T-helper 2 cell treated with Interferon-gamma antibody and Interleukin-4, amounts not matched to agents 5 μg/mL and 100 μg/mL, for 36 hours (primary cell): ENCODE data around the gene ABCG1.
"Not testable (repeated sequence)": the region's sequence is repeated elsewhere in the genome, so short reads cannot be mapped to it uniquely, and the experiment has no call there.

Experiments used
- DNase-seq: peaks from one replicate; pipeline ENCODE4 v3.0.0; 2021; ENCODE audit warnings: low spot score
- H3K27ac Mint-ChIP-seq: one replicate; pipeline ENCODE4 v1.8.0; 2021; ENCODE audit warnings: mild to moderate bottlenecking, mixed read lengths
- H3K27me3 Mint-ChIP-seq: one replicate; pipeline ENCODE4 v1.8.0; 2021; ENCODE audit warnings: low read depth, mixed read lengths
- H3K36me3 Mint-ChIP-seq: one replicate; pipeline ENCODE4 v1.8.0; 2021; ENCODE audit warnings: low read depth, mixed read lengths
- H3K4me1 Mint-ChIP-seq: one replicate; pipeline ENCODE4 v1.8.0; 2021; ENCODE audit warnings: low read depth, mixed read lengths
- H3K4me3 Mint-ChIP-seq: one replicate; pipeline ENCODE4 v1.8.0; 2022; ENCODE audit warnings: mild to moderate bottlenecking, moderate library complexity, mixed read lengths
- H3K9me3 Mint-ChIP-seq: one replicate; pipeline ENCODE4 v1.8.0; 2021; ENCODE audit warnings: mixed read lengths

Gene ABCG1

DNA sequence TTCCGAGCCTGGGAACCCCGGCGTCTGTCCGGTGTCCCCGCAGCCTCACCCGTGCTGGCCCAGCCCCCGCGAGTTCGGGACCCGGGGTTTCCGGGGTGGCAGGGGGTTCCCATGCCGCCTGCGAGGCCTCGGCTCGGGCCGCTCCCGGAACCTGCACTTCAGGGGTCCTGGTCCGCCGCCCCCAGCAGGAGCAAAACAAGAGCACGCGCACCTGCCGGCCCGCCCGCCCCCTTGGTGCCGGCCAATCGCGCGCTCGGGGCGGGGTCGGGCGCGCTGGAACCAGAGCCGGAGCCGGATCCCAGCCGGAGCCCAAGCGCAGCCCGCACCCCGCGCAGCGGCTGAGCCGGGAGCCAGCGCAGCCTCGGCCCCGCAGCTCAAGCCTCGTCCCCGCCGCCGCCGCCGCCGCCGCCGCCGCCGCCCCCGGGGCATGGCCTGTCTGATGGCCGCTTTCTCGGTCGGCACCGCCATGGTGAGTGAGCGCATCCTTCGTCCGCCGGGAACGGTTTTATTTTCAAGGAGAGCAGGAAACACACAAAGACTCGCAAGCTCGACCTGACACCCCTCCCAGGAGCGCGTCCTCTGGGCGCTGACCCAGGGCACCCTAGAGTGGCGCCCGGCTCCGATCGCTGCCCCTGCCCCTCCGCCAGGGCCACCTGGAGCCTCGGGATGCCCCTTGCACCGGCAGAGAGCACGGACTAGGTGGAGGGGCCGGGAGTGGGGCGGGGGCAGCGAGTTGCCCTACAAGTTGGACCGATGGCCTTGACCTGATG lies at the start of gene ABCG1:
TSS of gene ABCG1 (plus strand) at position 305 of the 770 bp plus-strand sequence. CDS start at position 428, 123 bp downstream.
- peaks cover 7% of the 10 kb centered on the region for H3K36me3 Mint-ChIP-seq
- peak within 1 kb of the TSS; percentile 87 for H3K4me3 Mint-ChIP-seq
- peak; percentile 46 for DNase-seq
- H3K27ac Mint-ChIP-seq: peak within 1 kb of the TSS; percentile 89
- H3K27me3 Mint-ChIP-seq: no peaks in the 10 kb centered on the region
- peaks cover 11% of the 10 kb centered on the region for H3K4me1 Mint-ChIP-seq
- H3K9me3 Mint-ChIP-seq: peaks cover 9% of the 10 kb centered on the region

DNA sequence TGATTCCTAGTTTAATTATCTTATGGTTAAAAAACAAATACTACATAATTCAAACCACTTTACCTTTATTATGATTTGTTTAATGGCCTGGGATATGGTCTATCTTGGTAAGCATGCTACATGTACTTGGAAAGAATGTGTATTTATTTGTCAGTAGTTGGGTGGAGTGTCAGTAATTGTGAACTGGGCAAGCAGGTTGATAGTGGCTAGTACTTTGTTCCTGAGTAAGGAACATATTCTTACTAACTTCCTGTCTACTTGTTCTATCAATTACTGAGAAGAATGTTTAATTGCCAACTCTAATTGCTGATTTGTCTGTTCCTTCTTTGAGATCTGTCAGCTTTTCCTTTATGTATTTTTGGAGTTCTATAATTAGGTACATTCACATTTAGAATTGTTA lies 49.2 kb upstream of the ABCG1 start:
- DNase-seq: no peak
- Mint-ChIP-seq H3K36me3 (no peaks in the 10 kb centered on the region), H3K27ac (no peak overlapping the region), H3K4me3 (no peak overlapping the region), H3K4me1 (peaks cover 11% of the 10 kb centered on the region), H3K9me3 (no peaks in the 10 kb centered on the region), H3K27me3 (peaks cover 3% of the 10 kb centered on the region)

DNA sequence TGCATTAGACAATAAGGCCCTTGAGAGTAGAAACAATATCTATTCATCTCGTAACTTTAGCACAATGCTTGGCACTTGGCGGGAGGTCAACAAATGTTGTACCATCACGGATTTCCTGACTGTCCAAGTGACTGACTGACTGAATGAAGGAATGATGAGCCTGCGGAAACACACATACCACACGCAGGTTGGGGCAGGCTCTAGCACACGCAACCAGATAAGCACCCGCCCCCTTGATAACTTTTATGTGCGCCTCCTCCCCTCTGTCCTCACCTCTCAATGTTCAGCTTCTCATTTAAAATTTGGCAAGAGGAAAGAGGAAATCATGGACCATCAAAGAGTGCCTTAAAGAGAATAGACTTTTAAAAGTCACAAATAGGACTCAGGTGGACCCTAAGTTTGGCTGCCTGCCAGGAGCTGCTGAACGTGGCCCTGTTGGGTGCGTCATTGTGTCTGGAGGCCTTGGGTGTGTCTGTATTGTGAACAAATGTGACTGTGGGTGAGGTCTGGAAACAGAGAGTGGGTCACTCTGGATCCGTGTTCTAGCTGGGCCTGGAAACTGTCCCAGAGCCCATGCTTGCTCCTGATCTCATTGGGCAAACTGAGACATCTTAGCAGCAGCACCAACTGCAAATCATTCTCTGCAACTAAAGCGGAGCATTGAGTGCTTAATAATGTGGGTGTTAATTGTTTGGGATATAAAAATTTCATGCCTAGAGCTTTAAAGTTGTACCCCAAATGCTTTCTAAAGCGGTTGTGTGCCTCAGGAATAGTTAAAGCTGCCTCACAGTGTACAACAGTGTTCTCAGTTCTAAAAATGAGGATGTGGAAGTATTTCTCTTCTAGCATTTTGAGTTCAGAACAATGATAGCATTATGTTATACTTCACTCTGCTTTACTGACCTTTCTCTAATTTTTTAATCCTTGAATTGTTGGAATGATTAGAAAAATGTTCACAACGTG lies 47.6 kb upstream of the ABCG1 start:
- DNase-seq: no peak

DNA sequence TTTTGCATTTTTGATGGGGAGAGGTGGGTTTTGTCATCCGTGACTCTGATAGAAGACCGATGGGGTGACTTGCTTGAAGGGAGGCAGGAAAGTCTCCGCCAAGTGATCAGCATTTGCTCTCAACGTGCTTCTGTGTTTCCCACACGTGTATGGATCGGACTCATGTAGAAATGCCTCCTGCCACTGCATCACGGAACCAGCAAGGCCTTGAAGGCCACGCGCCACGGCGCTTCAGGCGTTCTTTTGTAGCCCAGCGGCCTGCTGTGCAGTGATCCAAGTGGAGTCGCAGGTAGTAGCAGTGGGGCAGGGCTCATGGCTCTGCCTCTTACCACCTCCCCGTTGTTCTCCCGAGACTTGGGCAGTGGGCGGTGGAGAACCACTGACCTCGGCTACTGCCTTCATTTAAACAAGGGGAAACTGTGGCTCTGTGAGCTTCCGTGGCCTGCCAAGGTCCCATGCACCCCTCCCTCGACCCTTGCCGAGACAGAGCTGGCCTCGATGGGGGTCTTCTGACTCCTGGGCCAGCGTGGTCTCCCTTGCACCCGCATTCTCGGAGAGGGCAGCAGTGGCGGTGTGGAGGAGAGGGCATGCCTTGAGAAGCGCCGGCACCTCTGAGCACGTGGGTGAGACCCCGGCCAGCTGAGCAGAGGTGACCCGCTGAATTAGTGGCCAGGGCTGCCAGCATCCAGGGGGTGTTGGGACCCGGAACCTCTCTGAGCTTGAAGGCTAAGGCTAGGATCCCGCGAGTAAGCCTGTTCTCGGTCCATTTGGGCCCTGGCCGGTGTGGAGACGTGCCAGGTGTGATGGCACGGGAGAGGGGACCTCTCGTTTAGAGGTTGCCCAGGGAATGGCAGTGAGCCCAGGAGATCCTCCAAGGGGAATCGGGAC lies 46.1 kb upstream of the ABCG1 start:
- Mint-ChIP-seq H3K36me3 (no peaks in the 10 kb centered on the region), H3K27me3 (peaks cover 23% of the 10 kb centered on the region), H3K9me3 (no peaks in the 10 kb centered on the region), H3K4me1 (peaks cover 9% of the 10 kb centered on the region), H3K27ac (no peak overlapping the region), H3K4me3 (no peak overlapping the region)
- DNase-seq: no peak

More for the DNA sequence above, 47.6 kb upstream of the ABCG1 start:
- no peaks in the 10 kb centered on the region for H3K36me3 Mint-ChIP-seq
- peaks cover 9% of the 10 kb centered on the region for H3K4me1 Mint-ChIP-seq
- no peak overlapping the region for H3K27ac Mint-ChIP-seq
- H3K4me3 Mint-ChIP-seq: no peak overlapping the region
- no peaks in the 10 kb centered on the region for H3K9me3 Mint-ChIP-seq
- H3K27me3 Mint-ChIP-seq: peaks cover 13% of the 10 kb centered on the region

GRCh38 chr21:42174173-42174572 lies 44.8 kb upstream of the ABCG1 start:
- Mint-ChIP-seq H3K27me3 (peaks cover 28% of the 10 kb centered on the region), H3K4me1 (peaks cover 9% of the 10 kb centered on the region), H3K4me3 (no peak overlapping the region), H3K36me3 (no peaks in the 10 kb centered on the region), H3K9me3 (no peaks in the 10 kb centered on the region), H3K27ac (no peak overlapping the region)
- DNase-seq: no peak

DNA sequence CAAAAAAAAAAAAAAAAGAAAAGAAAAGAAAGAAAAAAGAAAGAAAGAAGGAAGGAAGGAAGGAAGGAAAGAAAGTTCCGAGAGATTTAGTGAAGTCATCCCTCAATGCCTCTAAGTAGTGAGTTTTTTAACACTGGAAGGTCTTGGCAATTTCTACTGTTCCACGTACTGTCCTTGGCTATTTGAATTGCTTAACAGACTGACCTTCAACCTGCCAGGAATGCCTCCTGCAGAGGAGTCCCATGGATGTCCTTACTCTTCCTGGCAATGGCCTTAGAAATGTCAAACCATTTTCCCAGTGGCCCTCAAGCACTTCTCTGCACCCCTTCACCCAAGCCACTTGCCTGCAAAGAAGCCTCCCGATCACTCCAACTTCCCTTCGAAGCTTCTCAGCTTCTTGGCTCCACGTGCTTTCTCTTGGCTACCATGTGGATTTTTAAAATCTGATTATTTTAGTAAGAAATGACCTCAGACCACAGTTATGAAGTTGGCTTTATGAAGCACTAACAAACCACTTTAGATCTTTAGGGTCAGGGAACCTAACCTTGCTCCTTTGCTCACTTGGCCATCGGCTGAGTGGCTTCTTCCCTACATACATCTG lies 43.7 kb upstream of the ABCG1 start:
- peaks cover 6% of the 10 kb centered on the region for H3K4me1 Mint-ChIP-seq
- H3K36me3 Mint-ChIP-seq: no peaks in the 10 kb centered on the region
- H3K27ac Mint-ChIP-seq: no peak overlapping the region
- DNase-seq: no peak
- H3K4me3 Mint-ChIP-seq: no peak overlapping the region
- peaks cover 30% of the 10 kb centered on the region for H3K27me3 Mint-ChIP-seq
- no peaks in the 10 kb centered on the region for H3K9me3 Mint-ChIP-seq

DNA sequence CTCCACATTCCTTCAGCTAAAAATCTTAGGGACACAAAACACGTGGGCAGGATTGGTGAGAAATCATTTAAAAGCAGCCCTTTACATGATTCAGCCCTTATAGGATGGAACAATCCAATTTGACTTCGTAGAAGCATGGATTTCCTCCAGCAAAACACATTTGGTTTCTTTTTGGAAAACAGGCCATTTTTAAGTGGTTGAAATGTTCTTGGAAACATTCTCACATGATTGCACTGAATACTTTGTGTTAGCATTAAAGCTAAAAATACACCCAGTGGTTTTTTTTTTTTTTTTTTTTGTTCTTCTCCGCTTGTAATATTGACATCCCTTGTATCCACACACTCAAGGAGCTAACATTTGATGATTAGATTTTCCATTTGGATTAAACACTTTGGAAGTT lies 42.1 kb upstream of the ABCG1 start:
- Mint-ChIP-seq H3K27me3 (peaks cover 38% of the 10 kb centered on the region), H3K4me3 (no peak overlapping the region), H3K4me1 (peaks cover 1% of the 10 kb centered on the region), H3K36me3 (no peaks in the 10 kb centered on the region), H3K9me3 (no peaks in the 10 kb centered on the region), H3K27ac (no peak overlapping the region)
- no peak for DNase-seq

GRCh38 chr21:42179316-42179715 lies 39.6 kb upstream of the ABCG1 start:
- no peak for DNase-seq
- no peaks in the 10 kb centered on the region for H3K9me3 Mint-ChIP-seq
- H3K4me3 Mint-ChIP-seq: no peak overlapping the region
- H3K27ac Mint-ChIP-seq: no peak overlapping the region
- H3K4me1 Mint-ChIP-seq: peaks cover 1% of the 10 kb centered on the region
- peaks cover 38% of the 10 kb centered on the region for H3K27me3 Mint-ChIP-seq
- H3K36me3 Mint-ChIP-seq: no peaks in the 10 kb centered on the region

DNA sequence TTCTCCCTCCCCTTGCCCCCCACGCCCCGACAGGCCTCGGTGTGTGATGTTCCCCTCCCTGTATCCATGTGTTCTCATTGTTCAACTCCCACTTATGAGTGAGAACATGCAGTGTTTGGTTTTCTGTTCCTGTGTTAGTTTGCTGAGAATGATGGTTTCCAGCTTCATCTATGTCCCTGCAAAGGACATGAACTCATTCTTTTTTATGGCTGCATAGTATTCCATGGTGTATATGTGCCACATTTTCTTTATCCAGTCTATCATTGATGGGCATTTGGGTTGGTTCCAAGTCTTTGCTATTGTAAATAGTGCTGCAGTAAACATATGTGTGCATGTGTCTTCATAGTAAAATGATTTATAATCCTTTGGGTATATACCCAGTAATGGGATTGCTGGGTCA lies 38.9 kb upstream of the ABCG1 start:
- H3K36me3 Mint-ChIP-seq, H3K27ac Mint-ChIP-seq, H3K4me3 Mint-ChIP-seq, H3K4me1 Mint-ChIP-seq, DNase-seq, H3K9me3 Mint-ChIP-seq: not testable (repeated sequence)
- peaks cover 38% of the 10 kb centered on the region for H3K27me3 Mint-ChIP-seq

DNA sequence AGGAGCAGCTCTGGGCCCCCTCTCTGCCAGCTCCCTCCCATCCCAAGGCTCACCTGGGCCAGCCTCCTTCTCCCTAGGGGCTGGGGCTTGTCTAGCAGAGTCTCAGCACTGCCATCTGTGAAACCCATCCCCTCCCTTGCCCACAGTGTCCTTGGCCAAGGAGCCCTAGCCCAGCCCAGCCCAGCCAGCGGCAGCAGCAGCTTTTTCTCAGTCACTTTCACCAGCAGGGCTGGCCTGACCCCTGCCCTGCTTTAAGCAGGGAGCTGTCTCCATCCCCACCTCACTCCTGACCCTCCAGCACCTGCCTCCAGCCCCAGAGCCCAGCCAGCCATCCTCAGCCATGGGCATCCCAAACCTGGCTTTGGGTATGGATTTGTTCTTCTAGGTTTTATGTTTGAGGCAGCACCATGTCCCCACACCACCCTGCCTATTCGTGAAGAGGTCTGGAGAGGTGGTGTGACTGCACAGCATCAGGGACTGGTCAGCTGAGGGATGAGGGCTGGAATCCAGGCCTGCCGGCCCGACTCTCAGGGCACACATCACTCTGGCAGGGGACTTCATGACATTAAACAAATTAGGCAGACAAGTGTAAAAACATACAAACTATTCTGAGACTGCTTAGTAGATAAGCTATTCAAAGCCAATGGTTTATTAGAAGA lies 36.1 kb upstream of the ABCG1 start:
- peaks cover 15% of the 10 kb centered on the region for H3K9me3 Mint-ChIP-seq
- peaks cover 18% of the 10 kb centered on the region for H3K27me3 Mint-ChIP-seq
- peaks cover 23% of the 10 kb centered on the region for H3K4me1 Mint-ChIP-seq
- no peak for DNase-seq
- H3K27ac Mint-ChIP-seq: no peak overlapping the region
- H3K4me3 Mint-ChIP-seq: no peak overlapping the region
- peaks cover 8% of the 10 kb centered on the region for H3K36me3 Mint-ChIP-seq

GRCh38 chr21:42183374-42184266 lies 35.3 kb upstream of the ABCG1 start:
- Mint-ChIP-seq H3K9me3 (peaks cover 15% of the 10 kb centered on the region), H3K36me3 (peaks cover 11% of the 10 kb centered on the region), H3K27ac (no peak overlapping the region), H3K4me3 (no peak overlapping the region), H3K27me3 (peaks cover 14% of the 10 kb centered on the region), H3K4me1 (peaks cover 31% of the 10 kb centered on the region)
- no peak for DNase-seq

DNA sequence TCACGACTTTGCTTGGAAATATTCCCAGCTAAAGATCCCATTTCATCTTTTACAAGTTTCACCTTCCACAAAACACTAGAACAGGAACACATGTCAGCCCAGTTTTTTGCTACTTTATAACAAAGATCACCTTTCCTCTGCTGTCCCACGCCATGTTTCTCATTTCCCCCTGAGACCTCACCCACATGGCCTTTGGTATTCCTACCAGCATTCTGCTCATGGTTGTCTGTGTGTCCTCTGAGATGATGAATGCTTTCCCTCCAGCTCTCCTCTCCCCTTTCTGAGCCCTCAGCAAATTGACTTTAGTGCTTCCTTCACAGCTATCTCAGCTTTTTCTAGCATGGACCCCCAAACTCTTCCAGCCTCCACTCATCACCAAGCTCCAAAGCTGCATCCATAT lies 32.3 kb upstream of the ABCG1 start:
- Mint-ChIP-seq H3K4me1 (peaks cover 51% of the 10 kb centered on the region), H3K9me3 (peaks cover 15% of the 10 kb centered on the region), H3K4me3 (peak overlapping the region; percentile 5), H3K27ac (peak overlapping the region; percentile 92), H3K27me3 (no peaks in the 10 kb centered on the region), H3K36me3 (peaks cover 11% of the 10 kb centered on the region)
- no peak for DNase-seq
